Neural cell (in vitro differentiated cells): ENCODE results near the gene CDCA3.

Source experiments
- CTCF ChIP-seq: fragments of 450-650 bp; IDR thresholded peaks from 2 replicates; pipeline ENCODE4 v1.5.1; 2014; ENCODE audit warnings: antibody characterized with exemption, mild to moderate bottlenecking, moderate library complexity; ENCODE audit not compliant: poor library complexity, severe bottlenecking
- EP300 ChIP-seq: fragments of 450-650 bp; conservative IDR thresholded peaks from 2 replicates; pipeline ENCODE4 v1.6.1; 2014; ENCODE audit warnings: antibody characterized with exemption, mild to moderate bottlenecking, moderate library complexity; ENCODE audit not compliant: poor library complexity, severe bottlenecking
- MXI1 ChIP-seq: fragments of 450-650 bp; conservative IDR thresholded peaks from 2 replicates; pipeline ENCODE4 v1.6.1; 2014; ENCODE audit warnings: antibody characterized with exemption, mild to moderate bottlenecking; ENCODE audit not compliant: poor library complexity, severe bottlenecking
- POLR2AphosphoS5 ChIP-seq: IDR thresholded peaks from 2 replicates; pipeline ENCODE4 v1.6.1; 2012
- SMC3 ChIP-seq: fragments of 450-650 bp; conservative IDR thresholded peaks from 2 replicates; pipeline ENCODE4 v1.6.1; 2014; ENCODE audit warnings: antibody characterized with exemption, mild to moderate bottlenecking, moderate library complexity; ENCODE audit not compliant: poor library complexity

DNA sequence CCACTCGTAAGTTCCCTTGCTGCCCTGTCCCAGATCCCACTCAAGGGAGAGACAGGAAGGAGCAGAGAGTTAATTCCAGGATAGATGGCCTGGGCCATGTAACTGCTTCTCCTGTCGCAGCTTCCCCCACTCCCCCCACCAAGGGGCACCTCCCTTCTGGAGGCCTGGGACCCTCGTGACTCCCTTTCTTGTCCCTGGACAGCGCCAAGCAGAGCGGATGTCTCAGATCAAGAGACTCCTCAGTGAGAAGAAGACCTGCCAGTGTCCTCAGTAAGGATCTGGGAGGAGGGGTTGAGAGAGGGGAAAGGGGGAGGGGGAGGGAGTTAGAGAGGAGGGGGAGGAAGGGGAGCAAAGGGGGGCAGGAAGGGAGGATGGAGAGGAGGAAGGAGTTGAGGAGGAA lies 32.4 kb downstream of the CDCA3 start:
- no peak for TF ChIP-seq EP300
- TF ChIP-seq CTCF = no peak
- no peak for TF ChIP-seq POLR2AphosphoS5
- TF ChIP-seq SMC3 = no peak
- TF ChIP-seq MXI1 = no peak
